Posterior cingulate gyrus (tissue), 11 donors: ENCODE results near the gene SLC17A7.

Experiments used
- DNase-seq, 10 donors: peaks; one replicate each; pipeline versions ENCODE4 v3.0.0 to v3.0.0-alpha.2; 2020 to 2021; ENCODE audit warnings: mixed read lengths in 3 of 10
- intact Hi-C: fragments of 100-400 bp; cut with DNase I; formaldehyde crosslinking; loops from one replicate; pipeline ENCODE4 v1.15.1; 2023

The SLC17A7 gene

GRCh38 chr19:49390131-49390928 is 51.0 kb downstream of the SLC17A7 start:
- intact Hi-C loops: no loop called here
- DNase-seq: no peak

- DNase-seq: no peak
- intact Hi-C loops: no loop called here
Measured at GRCh38 chr19:49389406-49389805, 51.9 kb downstream of the SLC17A7 start.

DNA sequence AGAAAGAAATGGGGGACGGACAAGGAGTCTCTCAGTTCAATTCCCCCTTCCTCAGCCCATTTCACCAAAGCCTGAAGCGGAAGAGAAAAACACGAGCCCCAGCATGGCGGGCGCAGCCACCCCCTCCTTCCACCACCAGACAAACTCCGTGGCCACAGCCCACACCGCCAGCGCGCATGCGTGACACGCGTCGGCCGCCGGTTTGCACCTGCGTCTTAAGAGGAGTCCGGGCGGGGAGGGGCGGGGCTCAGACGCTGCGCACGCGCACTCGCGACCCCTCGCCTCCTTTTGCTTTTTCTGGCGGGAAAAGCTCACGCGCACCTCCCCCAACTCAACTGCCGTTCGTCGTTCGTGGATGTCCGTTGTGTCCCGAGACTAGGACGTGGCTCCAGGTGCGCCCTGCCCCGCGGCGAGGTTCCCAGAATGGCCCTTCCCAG is 53.4 kb downstream of the SLC17A7 start, which contains the start of gene KASH5:
Gene KASH5 (plus strand): TSS at position 314 of the 437 bp plus-strand sequence. CDS start 2,635 bp downstream, outside the sequence.
- peak in 8 of 10 donors; percentile 34 to 92 (median 50) for DNase-seq

DNA sequence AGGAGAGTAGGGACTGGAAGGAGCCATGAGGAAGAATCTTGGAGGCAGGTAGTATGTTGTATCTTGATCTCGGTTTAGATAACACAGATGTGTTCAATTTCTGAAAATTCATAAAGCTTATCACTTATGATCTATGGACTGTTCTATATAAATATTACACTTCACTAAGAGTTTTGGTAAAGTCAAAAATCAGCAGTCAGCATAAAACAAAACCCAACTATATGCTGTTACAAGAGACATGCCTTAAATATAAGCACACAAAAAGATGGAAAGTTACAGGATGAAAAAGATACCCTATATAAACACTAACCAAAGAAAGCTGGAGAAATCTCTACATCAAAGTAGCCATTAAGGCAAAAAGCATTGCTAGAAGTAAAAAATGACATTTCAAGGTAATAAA is 57.7 kb downstream of the SLC17A7 start:
- no peak for DNase-seq
- intact Hi-C loops: no loop called here

More for the DNA sequence above, 53.4 kb downstream of the SLC17A7 start, which contains the start of gene KASH5:
- intact Hi-C loops: no loop called here

DNA sequence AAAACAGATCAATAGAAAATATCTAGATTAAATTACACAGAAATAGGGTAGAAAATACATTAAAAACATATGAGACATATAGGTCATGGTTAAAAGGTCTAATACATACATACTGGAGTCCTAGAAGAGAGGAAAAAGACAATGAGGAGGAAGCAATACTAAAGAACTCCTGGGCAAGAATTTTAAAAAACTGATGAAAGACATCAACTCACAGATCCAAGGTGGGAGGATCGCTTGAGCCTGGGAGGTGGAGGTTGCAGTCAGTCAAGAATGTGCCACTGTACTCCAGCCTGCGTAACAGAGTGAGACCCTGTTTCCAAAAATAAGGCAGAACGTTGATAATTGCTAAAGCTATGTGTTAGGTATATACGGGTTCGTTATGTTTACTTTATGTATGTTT is 58.7 kb downstream of the SLC17A7 start:
- no peak for DNase-seq
- intact Hi-C loops: no loop called here

GRCh38 chr19:49380391-49380790 is 60.9 kb downstream of the SLC17A7 start:
- intact Hi-C loops: no loop called here
- DNase-seq: peak in 1 of 10 donors; percentile 37
